Skeletal muscle tissue (tissue), 4 donors: ENCODE data around the gene ABCA1. TPM values are rescaled to one million over a fixed set of nuclear protein-coding genes. Genes with fewer than 3 reads are reported as not detected.
"Not testable (repeated sequence)": the region's sequence is repeated elsewhere in the genome, so short reads cannot be mapped to it uniquely, and the experiment has no call there.

Source experiments
- H3K27ac ChIP-seq: one replicate; pipeline ENCODE4 v1.7.0; 2013; ENCODE audit warnings: mild to moderate bottlenecking, low read depth, low read length, inconsistent platforms
- H3K27me3 ChIP-seq, 3 donors: one replicate each; pipeline ENCODE4 v1.7.0; 2013; ENCODE audit warnings: low read length in 3 of 3; ENCODE audit not compliant: control insufficient read depth in 3 of 3, insufficient read depth in 3 of 3
- H3K36me3 ChIP-seq, 3 donors: one replicate each; pipeline ENCODE4 v1.7.0; 2013; ENCODE audit warnings: low read length in 3 of 3; ENCODE audit not compliant: control insufficient read depth in 3 of 3, insufficient read depth in 3 of 3
- H3K4me1 ChIP-seq, 3 donors: one replicate each; pipeline ENCODE4 v1.7.0; 2013; ENCODE audit warnings: low read length in 3 of 3, mild to moderate bottlenecking in 3 of 3; ENCODE audit not compliant: control insufficient read depth in 3 of 3, insufficient read depth in 3 of 3
- H3K4me3 ChIP-seq, 3 donors: one replicate each; pipeline ENCODE4 v1.7.0; 2013; ENCODE audit warnings: low read length in 3 of 3
- H3K9ac ChIP-seq, 3 donors: one replicate each; pipeline ENCODE4 v1.7.0; 2013; ENCODE audit warnings: low read length in 3 of 3, mild to moderate bottlenecking in 3 of 3, moderate library complexity in 2 of 3, low read depth in 1 of 3
- H3K9me3 ChIP-seq, 3 donors: one replicate each; pipeline ENCODE4 v1.7.0; 2013; ENCODE audit warnings: low read length in 3 of 3; ENCODE audit not compliant: control insufficient read depth in 3 of 3
- total RNA-seq: library from RNA; depleted of rRNA; stranded (reverse); fragments of >200 nt; gene quantifications from one replicate; pipeline ENCODE4 v1.2.3, GENCODE V29; 2014
- donor health status: Osteomylitis.

Gene ABCA1
- total RNA-seq, 1 donor from 2014 or later = 33.9 TPM

DNA sequence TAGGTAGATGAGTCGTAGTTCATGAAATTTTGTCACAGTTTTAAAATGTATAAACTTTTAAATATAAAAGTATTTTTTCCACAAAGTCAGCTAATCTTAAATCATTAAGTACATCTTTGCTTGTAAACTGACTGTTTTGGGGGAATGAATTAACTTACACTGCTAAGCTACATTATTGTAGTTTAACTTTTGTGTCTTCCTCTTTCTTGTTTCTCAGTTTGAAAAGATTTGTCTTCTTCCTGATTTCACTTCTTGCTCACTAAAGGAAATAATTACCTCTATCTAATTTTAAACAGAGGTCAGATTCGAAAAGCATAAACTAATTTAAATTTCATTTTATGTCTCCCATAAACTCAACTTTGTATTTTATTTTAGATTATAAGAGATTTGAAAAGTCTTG, 158.3 kb downstream of the ABCA1 start:
- no peaks in the 10 kb centered on the region for H3K36me3 ChIP-seq
- no peak overlapping the region for H3K4me3 ChIP-seq
- H3K27ac ChIP-seq = no peak overlapping the region
- H3K9ac ChIP-seq = no peak overlapping the region
- H3K4me1 ChIP-seq = peaks cover 0 to 11% (median 6%) of the 10 kb centered on the region in 3 donors
- H3K9me3 ChIP-seq = no peaks in the 10 kb centered on the region
- no peaks in the 10 kb centered on the region for H3K27me3 ChIP-seq

GRCh38 chr9:104769029-104769428, 158.9 kb downstream of the ABCA1 start:
- not testable (repeated sequence) for H3K36me3 ChIP-seq, H3K27ac ChIP-seq, H3K27me3 ChIP-seq, H3K9me3 ChIP-seq, H3K4me3 ChIP-seq, H3K9ac ChIP-seq
- peaks cover 0 to 13% (median 6%) of the 10 kb centered on the region in 3 donors for H3K4me1 ChIP-seq

DNA sequence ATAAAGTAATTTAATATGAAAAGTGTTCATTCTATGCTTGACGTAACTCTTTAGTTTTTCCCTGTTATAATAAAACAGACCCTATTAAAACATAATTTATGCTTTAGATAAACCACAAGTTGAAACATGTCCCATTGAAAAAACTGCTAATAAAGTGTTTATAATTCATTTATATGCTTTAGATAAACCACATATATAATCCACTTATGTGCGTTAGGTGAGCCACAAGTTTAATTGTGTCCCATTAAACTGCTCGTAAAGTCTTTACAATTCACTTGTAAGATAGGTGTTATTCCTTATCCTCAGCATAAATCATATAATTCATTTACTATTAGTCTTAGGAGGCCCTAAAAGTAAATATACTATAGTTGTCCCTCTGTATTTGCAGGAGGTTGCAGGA, 160.4 kb downstream of the ABCA1 start:
- no peak overlapping the region for H3K4me3 ChIP-seq
- H3K4me1 ChIP-seq = peaks cover 4 to 9% (median 6%) of the 10 kb centered on the region in 3 donors
- H3K9me3 ChIP-seq = no peaks in the 10 kb centered on the region
- H3K36me3 ChIP-seq = no peaks in the 10 kb centered on the region
- H3K9ac ChIP-seq = no peak overlapping the region
- no peaks in the 10 kb centered on the region for H3K27me3 ChIP-seq
- no peak overlapping the region for H3K27ac ChIP-seq

DNA sequence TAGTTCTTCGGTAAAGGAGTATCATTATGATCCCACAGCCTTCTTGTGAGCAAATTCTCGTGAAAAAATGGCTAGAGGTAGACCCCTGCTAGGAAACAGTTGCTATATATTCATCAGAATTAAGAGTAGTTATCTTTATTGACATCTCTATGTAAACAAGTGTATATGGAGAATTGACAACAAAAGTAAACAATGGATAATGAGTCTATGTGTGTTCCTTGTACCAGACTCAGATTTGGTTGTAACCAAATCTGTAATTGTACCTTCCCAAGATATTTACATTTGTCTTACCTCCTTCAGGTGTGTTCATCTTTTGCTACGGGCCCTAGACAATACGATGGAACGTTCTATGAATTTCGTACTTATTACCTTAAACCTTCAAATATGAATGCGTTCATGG, 161.9 kb downstream of the ABCA1 start:
- no peaks in the 10 kb centered on the region for H3K27me3 ChIP-seq
- no peak overlapping the region for H3K9ac ChIP-seq
- no peaks in the 10 kb centered on the region for H3K9me3 ChIP-seq
- peaks cover 4 to 9% (median 6%) of the 10 kb centered on the region in 3 donors for H3K4me1 ChIP-seq
- no peaks in the 10 kb centered on the region for H3K36me3 ChIP-seq
- no peak overlapping the region for H3K4me3 ChIP-seq
- H3K27ac ChIP-seq = no peak overlapping the region

DNA sequence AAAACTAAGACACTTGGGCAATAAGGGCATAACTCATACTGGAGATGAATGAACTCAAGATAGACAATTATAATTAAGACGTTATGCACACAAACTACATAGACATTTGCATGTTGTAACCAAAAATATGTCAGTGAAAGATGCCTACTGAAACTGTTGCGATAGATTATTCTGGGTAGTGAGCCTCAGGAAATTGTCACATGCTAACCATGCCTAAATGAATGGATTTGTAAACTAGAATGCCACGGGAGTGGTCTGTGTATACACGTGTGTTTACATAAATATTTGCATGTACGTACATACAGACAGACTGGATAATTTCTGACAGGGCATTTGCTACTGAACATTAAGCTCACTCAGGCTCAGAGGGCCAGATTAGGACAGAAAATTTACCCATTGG, 162.8 kb downstream of the ABCA1 start:
- H3K27ac ChIP-seq = peak overlapping the region; percentile 88

GRCh38 chr9:104758974-104759373, 169.0 kb downstream of the ABCA1 start:
- Histone ChIP-seq H3K9me3 (no peaks in the 10 kb centered on the region), H3K27me3 (no peaks in the 10 kb centered on the region), H3K9ac (peak overlapping the region; percentile 60 to 81 (median 79)), H3K36me3 (peaks cover 0 to 8% (median 5%) of the 10 kb centered on the region in 3 donors), H3K4me3 (peak overlapping the region; percentile 64 to 76 (median 66)), H3K4me1 (peaks cover 0 to 4% (median 0%) of the 10 kb centered on the region in 3 donors), H3K27ac (peak overlapping the region; percentile 96)

More for the DNA sequence above, 162.8 kb downstream of the ABCA1 start:
- Histone ChIP-seq H3K9ac (peak overlapping the region in 2 of 3 donors; percentile 8 to 94), H3K9me3 (no peaks in the 10 kb centered on the region), H3K4me1 (peaks cover 4 to 9% (median 6%) of the 10 kb centered on the region in 3 donors), H3K36me3 (no peaks in the 10 kb centered on the region), H3K4me3 (peak overlapping the region; percentile 23 to 96 (median 25)), H3K27me3 (no peaks in the 10 kb centered on the region)

- Histone ChIP-seq H3K27me3 (no peaks in the 10 kb centered on the region), H3K4me1 (peaks cover 7 to 16% (median 7%) of the 10 kb centered on the region in 3 donors), H3K4me3 (no peak overlapping the region), H3K36me3 (peaks cover 0 to 24% (median 22%) of the 10 kb centered on the region in 3 donors), H3K9me3 (no peaks in the 10 kb centered on the region), H3K9ac (no peak overlapping the region), H3K27ac (no peak overlapping the region)
Observed at GRCh38 chr9:104750185-104750767, 177.7 kb downstream of the ABCA1 start.

GRCh38 chr9:104748359-104749031, 179.5 kb downstream of the ABCA1 start:
- peak overlapping the region; percentile 83 to 95 (median 87) for H3K9ac ChIP-seq
- H3K27me3 ChIP-seq = no peaks in the 10 kb centered on the region
- no peaks in the 10 kb centered on the region for H3K9me3 ChIP-seq
- H3K27ac ChIP-seq = peak overlapping the region; percentile 92
- peak overlapping the region; percentile 84 to 94 (median 91) for H3K4me3 ChIP-seq
- peaks cover 7 to 16% (median 7%) of the 10 kb centered on the region in 3 donors for H3K4me1 ChIP-seq
- H3K36me3 ChIP-seq = peaks cover 0 to 14% (median 12%) of the 10 kb centered on the region in 3 donors

- Histone ChIP-seq H3K27ac (peak within 1 kb of the TSS; percentile 92), H3K27me3 (no peaks in the 10 kb centered on the region), H3K9ac (peak within 1 kb of the TSS; percentile 83 to 95 (median 87)), H3K9me3 (no peaks in the 10 kb centered on the region), H3K36me3 (peaks cover 0 to 10% (median 10%) of the 10 kb centered on the region in 3 donors), H3K4me3 (peak within 1 kb of the TSS; percentile 84 to 94 (median 91)), H3K4me1 (peaks cover 7 to 16% (median 7%) of the 10 kb centered on the region in 3 donors)
Observed at GRCh38 chr9:104747565-104748358, 180.2 kb downstream of the ABCA1 start, which contains the start of gene NIPSNAP3A. TSS of gene NIPSNAP3A (plus strand) at chr9:104747683. CDS start at chr9:104747793, 110 bp downstream.
